HG02623 (cell line): Measurements from ENCODE around the gene KRTAP16-1.
"Not testable (repeated sequence)": the region's sequence is repeated elsewhere in the genome, so short reads cannot be mapped to it uniquely, and the experiment has no call there.

Source experiments
- ATAC-seq: cut with Tn5 transposase; IDR thresholded peaks from one replicate; pipeline ENCODE4 v1.9.1; 2021; ENCODE audit warnings: moderate library complexity; ENCODE audit not compliant: unreplicated experiment

The KRTAP16-1 gene

DNA sequence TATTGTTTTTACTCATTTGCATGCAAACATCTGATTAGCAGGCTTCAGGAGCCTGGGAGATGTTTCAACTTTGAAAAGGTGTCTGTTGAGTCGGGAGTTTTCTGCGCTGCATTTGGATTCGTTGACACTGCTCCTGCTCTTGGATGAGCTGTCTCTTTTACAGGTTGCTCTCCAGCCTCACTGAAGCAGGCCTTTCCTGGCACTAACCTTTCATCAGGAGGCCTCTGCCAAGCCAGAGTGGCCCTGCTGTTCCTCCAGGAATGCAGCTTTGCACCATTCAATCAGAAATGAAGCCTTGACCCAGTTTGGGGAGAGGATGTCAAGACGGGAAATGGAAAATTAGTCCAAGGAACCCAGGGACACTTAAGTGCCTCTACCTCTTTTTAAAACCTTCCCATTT is 6.1 kb downstream of the KRTAP16-1 start:
- no peak for ATAC-seq

DNA sequence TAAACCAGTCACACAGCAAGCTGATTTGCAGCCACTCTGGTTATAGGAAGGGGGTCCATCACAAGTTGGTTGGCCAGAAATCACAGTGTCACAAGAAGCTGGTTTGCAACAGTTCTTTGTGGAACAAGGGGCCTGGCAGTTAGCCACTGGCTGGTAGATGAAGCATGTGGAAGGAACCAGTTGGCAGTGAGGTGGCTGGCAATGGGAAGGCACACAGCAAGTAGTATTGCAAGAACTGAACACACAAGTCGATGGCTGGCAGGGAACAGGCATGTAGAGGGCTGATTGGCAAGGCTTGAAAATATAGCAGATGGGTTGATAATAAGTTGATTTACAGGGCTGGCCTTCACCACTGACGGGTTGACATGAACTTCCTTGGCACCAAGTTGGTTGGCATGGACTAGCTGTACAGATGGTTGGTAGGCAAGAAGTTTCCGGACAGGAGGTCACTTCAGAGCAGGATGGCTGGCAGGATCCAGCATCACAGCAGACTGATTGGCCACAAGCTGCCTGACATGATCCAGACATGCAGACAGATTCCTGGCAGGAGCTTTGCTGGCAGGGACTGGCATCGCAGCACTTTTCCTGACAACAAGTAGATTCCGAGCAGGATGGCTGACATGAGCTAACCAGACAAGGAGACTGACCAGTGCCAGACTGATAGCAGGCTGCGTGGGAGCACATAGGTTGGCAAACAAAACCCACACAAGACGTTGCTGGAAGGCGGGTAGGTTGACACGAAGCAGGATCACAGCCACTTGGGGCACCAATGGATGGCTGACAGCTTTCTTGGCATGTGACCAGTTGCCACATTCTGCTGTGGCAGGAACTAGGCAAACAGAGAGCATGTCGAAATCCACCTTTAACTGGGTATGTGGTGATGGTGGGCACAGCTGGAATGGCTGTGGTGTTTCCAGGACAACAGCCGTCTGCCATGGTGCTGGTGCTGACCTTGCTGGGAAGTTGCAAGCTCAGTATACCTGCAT is 6.9 kb downstream of the KRTAP16-1 start, which contains the start of gene KRTAP29-1:
KRTAP29-1 (minus strand) TSS at position 936 of the 986 bp plus-strand sequence; CDS start at position 936, 0 bp downstream.
- ATAC-seq: no peak

DNA sequence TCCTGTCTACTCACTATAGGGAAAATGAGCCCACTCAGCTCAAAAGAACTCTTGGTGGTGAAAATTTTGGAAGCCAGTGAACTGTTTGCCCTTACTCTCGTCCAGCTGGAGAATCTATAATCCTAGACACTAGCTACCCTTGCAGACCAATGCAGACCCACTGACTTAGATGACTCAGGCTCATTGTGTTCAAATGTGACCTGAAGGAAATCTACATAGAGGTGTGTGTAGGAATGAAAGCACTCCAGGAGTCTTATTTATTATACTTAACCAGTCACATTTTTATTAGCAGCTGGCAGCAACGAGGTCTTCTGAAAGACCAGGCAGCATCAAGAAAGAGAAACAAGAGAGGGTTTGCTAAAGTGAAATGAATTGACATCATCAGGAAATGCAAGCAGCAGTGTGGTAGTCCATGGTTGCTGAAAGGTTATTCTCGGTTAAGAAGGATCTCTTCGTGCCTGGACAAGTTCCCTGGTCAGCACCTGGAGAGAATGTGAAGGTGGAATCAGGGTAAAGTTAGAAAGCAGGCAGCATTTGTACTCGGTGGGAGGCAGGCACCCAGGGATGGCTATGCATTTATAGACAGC is 7.8 kb downstream of the KRTAP16-1 start:
- no peak for ATAC-seq

DNA sequence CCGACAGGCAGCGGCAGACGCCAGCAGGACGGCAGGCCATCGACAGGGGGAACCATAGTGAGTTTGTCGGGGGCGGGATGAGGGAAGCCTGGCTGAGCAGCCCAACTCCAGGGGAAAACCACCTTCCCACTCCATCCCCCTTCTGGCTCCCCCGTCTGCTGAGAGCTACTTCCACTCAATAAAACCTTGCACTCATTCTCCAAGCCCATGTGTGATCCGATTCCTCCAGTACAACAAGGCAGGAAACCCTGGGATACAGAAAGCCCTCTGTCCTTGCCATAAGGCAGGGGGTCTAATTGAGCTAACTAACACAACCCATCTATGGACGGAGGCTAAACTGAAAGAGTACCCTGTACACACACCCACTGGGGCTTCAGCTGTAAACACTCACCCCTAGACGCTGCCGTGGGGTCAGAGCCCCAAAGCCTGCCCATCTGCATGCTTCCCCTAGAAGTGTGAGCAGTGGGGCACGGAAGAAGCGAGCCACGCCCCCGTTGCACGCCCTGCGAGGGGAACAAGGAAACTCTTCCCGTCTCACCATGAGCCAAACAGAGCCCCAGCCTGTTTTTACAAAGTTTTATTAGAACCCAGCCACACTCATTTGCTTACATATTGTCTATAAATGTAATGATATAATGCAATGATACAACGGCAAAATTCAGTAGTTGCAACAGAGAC is 10.5 kb downstream of the KRTAP16-1 start:
- no peak for ATAC-seq

DNA sequence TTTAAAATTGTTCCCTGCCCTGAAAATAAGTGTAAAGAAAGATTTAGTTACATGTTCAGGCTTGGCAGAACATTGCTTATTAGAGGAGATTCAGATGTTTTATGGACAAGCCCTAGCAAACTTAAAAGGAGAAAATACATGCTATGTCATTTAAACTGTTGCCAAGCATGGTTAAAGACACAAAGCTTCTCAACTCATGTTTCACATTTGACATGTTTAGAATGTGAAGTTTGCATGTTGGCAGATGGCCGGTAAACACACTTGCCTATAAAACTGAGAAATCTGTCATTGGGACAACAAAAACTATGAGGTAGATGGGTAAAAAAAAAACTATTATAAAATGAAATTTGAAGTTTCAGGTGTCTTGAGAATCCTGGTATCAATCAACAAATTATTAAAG is 12.3 kb downstream of the KRTAP16-1 start:
- ATAC-seq: no peak

DNA sequence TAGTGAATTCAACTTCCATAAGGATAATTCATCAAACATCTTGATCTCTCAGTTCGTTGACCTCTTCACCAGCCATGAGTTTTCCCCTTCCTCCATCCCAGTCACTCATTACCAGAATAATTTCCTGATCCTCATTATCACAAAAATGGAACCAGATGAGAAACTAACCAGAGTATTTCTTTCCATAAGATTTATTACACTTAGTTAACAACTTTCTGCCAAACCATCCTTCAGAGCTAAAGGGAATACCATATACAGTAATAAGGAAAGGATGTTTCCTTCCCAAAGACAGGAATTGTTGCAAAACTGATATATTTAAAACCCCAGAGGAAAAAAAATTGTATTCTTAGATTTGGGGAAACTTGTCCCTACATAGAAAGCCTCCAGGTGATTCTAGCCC is 15.1 kb downstream of the KRTAP16-1 start:
- ATAC-seq: no peak

DNA sequence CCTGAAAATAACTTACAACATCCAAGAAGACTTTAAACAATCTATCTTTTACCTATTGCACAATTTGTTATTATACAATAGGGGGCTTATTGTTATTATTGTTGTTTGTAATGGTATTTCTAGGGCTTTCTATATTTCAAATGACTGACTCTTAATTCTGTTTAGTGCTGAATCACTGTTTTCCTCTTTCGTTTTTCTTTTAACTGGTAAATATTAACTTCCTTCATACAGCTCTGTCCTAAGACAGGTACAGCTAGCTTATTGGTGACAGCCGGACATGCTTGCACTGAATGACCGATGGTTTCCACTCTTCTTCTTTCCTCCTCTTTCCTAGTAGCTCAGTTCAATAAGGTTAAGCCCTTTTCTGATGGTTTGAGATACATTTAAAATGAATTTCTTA is 22.1 kb downstream of the KRTAP16-1 start:
- no peak for ATAC-seq

DNA sequence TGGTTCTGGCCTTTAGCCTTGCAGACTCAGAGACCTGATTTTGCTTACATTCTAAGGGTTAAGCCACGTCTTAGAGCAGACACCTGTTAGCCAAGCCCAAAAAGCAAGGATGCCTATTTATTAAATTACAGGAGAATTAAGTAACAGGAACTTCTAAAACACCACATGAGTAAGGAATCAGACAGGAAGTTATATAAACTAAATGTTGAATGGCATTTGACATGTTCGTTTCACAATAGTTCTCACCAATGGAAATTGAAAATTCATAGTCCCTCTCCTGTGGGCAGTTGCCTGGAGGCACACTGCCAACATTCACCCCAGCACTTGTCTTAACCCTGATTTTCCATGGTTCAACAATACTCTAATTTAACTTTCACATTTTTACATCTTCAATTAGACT is 24.6 kb downstream of the KRTAP16-1 start:
- no peak for ATAC-seq

DNA sequence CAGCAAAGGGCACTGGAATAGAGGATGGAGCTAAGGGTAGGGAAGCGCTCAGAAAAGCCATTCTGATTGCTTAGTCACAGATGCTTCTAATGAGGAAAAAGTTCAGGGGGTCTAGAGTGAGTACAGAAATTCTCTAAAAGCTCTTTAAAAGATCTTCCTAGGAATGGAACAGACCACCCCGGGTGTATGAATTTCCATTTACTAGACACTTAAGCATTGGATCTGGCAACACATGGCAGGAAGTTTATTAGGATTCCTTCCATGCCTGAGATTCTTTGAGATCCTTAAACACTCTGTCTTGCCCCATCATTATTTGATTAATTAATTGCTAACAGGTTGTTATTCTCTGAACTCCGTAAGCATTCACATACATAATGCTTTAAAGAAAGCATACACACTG is 25.1 kb downstream of the KRTAP16-1 start:
- ATAC-seq: no peak

DNA sequence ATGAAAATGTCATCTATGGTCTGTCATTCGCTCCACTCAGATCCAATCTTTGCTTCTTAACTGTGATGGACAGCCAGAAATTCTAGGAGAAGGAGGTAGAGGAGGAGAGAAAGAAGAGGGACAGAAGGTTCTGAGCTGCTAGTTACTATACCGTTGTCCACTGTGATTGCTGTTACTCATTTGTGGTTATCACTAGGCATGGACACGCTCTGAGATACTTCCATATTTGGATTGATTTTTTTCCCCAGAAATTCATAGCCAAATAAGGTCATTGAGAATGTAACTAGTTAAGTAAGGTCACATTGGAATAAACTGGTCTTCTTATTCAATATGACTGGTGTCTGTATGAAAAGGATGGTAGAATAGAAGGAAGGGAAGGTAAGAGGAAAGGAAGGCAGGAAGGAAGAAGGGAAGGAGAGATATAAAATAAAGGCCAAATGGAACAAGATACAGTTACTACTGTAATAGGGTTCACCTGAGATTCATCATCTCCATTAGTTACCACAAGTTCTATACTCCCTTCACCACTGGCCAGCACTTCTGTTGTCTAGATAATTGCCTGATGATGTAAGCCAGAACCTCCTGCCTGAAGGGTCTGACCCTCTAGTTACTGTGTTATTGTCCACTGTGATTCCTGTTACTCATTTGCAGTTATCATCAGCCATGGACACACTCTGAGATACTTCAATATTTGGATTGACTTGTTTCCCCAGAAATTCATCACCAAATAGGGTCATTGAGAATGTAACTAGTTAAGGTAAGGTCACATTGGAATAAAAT is 30.7 kb downstream of the KRTAP16-1 start:
- ATAC-seq: no peak

DNA sequence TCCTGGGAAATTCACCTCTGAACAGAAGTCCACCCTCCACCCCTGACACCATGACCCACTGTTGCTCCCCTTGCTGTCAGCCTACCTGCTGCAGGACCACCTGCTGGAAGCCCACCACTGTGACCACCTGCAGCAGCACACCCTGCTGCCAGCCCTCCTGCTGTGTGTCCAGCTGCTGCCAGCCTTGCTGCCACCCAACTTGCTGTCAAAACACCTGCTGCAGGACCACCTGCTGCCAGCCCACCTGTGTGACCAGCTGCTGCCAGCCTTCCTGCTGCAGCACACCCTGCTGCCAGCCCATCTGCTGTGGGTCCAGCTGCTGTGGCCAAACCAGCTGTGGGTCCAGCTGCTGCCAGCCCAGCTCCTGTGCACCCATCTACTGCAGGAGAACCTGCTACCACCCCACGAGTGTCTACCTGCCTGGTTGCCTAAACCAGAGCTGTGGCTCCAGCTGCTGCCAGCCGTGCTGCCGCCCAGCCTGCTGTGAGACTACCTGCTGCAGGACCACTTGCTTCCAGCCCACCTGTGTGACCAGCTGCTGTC is 33.4 kb downstream of the KRTAP16-1 start, which contains the start of gene KRTAP9-7:
KRTAP9-7 (plus strand) TSS at position 51 of the 543 bp plus-strand sequence; CDS start at position 51, 0 bp downstream.
- ATAC-seq: not testable (repeated sequence)

DNA sequence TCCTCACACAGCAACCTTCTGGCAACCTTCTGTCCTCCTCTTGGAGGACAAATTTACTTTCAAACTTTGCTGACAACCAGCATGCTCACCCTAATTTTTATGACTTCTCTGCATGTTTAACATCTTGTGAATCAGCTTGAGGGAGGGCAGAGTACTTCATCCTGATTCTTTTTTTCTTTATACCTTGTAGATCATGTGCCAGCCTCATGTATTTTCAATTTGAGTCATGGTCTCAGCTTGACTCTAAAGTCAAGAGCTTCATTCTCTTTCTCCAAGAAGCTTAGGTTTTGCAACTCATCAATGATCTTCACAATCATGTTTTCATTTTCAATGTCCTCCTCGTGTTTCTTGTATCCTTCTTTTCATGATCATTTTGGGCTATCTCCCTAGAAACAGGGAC is 37.3 kb downstream of the KRTAP16-1 start:
- ATAC-seq: no peak

DNA sequence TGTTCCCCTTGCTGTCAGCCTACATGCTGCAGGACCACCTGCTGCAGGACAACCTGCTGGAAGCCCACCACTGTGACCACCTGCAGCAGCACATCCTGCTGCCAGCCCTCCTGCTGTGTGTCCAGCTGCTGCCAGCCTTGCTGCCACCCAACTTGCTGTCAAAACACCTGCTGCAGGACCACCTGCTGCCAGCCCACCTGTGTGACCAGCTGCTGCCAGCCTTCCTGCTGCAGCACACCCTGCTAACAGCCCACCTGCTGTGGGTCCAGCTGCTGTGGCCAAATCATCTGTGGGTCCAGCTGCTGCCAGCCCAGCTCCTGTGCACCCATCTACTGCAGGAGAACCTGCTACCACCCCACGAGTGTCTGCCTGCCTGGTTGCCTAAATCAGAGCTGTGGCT is 37.8 kb downstream of the KRTAP16-1 start:
- not testable (repeated sequence) for ATAC-seq

DNA sequence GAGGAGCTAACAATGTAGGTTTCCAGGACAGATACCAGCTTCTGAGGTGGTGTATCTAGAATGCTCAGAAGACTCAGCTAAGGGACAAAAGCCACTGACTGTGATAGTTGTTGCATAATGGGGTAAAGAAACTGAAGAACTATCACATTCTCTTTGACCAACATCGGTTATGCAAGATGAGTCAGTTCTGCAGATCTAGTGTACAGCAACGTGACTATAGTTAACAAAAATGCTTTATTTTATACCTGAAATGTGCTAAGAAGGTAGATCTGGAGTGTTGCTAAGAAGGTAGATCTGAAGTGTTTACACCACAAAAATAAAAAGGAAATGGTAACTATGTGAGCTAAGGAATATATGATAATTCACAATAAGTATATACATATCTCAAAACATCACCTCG is 41.4 kb downstream of the KRTAP16-1 start:
- ATAC-seq: no peak

DNA sequence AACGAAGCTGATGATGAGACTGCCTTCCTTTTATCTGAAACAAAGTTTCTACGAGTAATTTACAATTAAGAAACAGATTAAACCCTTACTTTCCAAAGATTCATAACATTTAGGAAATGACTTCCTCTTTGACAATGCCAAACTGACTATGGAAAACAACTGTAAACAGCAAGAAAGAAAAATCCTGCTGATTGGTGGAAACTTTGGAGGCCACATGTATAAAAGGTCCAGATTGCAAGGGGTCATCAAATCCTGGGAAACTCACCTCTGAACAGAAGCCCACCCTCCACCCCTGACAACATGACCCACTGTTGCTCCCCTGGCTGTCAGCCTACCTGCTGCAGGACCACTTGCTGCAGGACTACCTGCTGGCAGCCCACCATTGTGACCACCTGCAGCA is 44.0 kb downstream of the KRTAP16-1 start, which contains the start of gene KRTAP9-6:
KRTAP9-6 (plus strand) TSS at position 301 of the 400 bp plus-strand sequence; CDS start at position 301, 0 bp downstream.
- ATAC-seq: no peak

DNA sequence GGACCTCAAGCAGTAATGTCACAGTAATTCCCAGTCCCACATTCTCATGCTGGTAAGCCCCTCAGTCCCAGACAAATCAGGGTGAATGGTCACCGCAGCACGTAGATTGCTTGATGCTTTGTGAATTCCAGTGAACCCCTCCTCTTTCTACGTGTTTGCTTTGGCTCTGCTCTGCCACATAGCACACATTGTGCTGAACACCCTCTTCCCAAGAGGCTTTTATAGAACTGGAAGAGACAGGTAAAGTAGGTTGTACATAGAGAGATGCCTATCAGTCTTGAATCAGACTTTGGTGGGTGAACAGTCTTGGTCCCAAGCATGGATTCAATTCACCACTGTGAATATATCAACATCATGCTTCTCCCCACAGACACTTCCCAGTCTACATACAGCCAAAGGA is 44.5 kb downstream of the KRTAP16-1 start:
- ATAC-seq: no peak

DNA sequence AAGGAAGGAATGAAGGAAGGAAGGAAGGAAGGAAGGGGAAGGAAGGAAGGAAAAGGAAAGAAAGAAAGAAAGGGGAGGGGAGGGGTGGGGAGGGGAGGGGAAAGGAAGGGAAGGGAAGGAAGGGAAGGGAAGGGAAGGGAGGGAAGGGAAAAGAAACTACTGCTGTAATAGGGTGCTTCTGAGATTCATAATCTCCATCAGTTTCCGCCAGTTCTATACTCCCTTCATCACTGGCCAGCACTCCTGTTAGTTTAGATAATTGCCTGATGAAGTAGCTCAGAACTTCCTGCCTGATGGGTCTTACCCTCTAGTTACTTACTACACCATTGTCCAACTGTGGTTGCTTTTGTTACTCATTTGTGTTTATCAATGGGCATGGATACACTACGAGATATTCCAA is 45.9 kb downstream of the KRTAP16-1 start:
- no peak for ATAC-seq

DNA sequence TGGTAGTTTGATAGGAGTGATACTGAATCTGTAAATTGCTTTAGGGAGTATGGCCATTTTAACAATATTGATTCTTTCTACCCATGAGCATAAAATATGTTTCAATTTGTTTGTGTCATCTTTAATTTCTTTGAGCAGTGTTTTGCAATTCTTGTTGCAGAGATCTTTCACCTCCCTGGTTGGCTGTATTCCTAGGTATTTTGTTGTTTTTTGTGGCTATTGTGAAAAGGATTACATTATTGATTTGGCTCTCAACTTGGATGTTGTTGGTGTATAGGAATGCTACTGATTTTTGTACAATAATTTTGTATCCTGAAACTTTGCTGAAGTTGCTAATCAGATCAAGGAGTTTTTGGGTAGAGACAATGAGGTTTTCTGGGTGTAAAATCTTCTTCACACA is 50.7 kb downstream of the KRTAP16-1 start:
- ATAC-seq: no peak
